Measurements from ENCODE around the gene SDK1.

SDK1 gene

DNA sequence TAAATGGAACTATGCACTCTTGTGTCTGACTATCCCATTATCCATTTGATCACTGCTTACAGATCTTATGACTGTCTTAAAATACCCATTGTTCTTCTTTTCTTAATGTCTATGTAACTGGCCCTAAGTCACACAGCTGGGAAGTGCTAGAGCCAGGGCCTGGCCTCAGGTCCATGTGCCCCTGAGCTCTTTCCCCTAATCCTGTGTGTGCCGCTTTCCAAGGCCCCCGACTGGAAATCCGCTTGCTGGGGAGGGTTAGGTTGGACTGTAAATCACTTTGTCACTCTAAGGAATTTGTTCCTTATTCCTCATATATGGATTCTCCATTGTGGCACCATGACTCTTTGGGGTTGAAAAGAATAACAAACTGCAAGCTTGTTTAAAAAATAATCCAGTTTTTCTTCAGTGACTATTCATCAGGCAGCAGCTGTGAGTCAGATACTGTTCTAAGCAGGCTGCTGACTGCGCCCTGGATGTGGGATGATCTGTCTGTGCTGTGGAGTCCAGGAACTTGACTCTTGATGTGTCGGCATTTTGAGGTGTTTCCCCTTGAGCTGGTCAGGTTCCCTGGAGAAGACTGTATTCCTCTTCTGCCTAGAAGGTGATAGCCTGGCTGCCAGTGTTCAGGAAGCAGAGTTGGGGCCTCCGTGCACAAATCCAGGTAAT, 236.3 kb downstream of the SDK1 start:
- no peak for DNase-seq
- H3K27me3 ChIP-seq (replicated peaks; ENCODE audit: control insufficient read depth, insufficient read depth, low read length, poor library complexity, severe bottlenecking): no peaks in the 10 kb centered on the region
- H3K27ac ChIP-seq (ENCODE audit: insufficient read depth, low read length, poor library complexity, severe bottlenecking): no peak overlapping the region
- no peaks in the 10 kb centered on the region for H3K36me3 ChIP-seq (ENCODE audit: control insufficient read depth, insufficient read depth, low read length)
- H3K4me1 ChIP-seq (ENCODE audit: control insufficient read depth, insufficient read depth, low read length, poor library complexity, severe bottlenecking): no peaks in the 10 kb centered on the region
- H3K9me3 ChIP-seq (ENCODE audit: control insufficient read depth, low read length): no peaks in the 10 kb centered on the region
- H3K4me3 ChIP-seq (ENCODE audit: insufficient read depth, low read depth, low read length, poor library complexity, severe bottlenecking): no peak overlapping the region

DNA sequence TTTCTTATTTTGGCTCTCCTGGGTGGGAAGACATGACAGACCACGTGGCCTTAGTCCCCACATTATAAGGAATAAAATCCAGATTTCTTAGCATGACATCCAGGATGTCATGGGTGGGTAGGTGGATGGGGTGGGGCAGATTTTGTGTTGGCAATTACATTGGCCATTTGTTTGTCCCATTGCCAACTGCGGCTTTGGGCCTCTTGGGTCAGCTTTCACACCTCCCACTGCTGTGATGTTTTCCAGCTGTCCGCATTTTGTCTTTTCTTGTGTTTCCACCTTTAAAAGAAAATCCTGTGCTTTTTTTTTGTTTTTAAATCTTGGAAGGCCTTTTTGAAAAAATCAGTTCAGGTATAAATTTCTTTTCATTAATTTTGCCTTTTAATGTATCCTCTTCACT, 237.0 kb downstream of the SDK1 start:
- Histone ChIP-seq H3K4me1 (ENCODE audit: control insufficient read depth, insufficient read depth, low read length, poor library complexity, severe bottlenecking) (no peaks in the 10 kb centered on the region), H3K9me3 (ENCODE audit: control insufficient read depth, low read length) (no peaks in the 10 kb centered on the region), H3K27ac (ENCODE audit: insufficient read depth, low read length, poor library complexity, severe bottlenecking) (no peak overlapping the region), H3K36me3 (ENCODE audit: control insufficient read depth, insufficient read depth, low read length) (no peaks in the 10 kb centered on the region), H3K4me3 (ENCODE audit: insufficient read depth, low read depth, low read length, poor library complexity, severe bottlenecking) (no peak overlapping the region), H3K27me3 (replicated peaks; ENCODE audit: control insufficient read depth, insufficient read depth, low read length, poor library complexity, severe bottlenecking) (no peaks in the 10 kb centered on the region)
- DNase-seq: no peak

- no peak for DNase-seq
- H3K9me3 ChIP-seq (ENCODE audit: control insufficient read depth, low read length): no peaks in the 10 kb centered on the region
- H3K27me3 ChIP-seq (replicated peaks; ENCODE audit: control insufficient read depth, insufficient read depth, low read length, poor library complexity, severe bottlenecking): no peaks in the 10 kb centered on the region
- no peaks in the 10 kb centered on the region for H3K4me1 ChIP-seq (ENCODE audit: control insufficient read depth, insufficient read depth, low read length, poor library complexity, severe bottlenecking)
- H3K36me3 ChIP-seq (ENCODE audit: control insufficient read depth, insufficient read depth, low read length): no peaks in the 10 kb centered on the region
- no peak overlapping the region for H3K4me3 ChIP-seq (ENCODE audit: insufficient read depth, low read depth, low read length, poor library complexity, severe bottlenecking)
- no peak overlapping the region for H3K27ac ChIP-seq (ENCODE audit: insufficient read depth, low read length, poor library complexity, severe bottlenecking)
These were observed 239.6 kb downstream of the SDK1 start for GRCh38 chr7:3540456-3541220.

DNA sequence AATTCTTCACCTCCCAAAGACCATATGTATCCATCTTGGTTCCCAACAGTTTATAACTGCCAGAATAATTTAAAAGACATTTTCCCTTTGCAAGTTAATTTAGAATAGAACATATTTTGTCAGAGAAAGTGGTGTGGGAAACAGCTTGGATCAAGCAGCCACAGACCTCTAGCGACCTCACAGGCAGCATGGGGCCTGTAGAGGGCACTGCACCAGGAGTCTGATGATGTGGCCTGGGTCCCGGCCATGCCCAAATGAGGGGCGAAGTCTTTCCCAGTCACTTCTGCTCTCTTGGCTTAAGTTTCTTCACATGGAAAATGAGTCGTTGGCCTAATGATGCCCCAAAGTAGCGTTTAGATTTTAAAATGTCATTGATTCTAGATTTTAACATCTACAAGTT, 243.2 kb downstream of the SDK1 start:
- no peaks in the 10 kb centered on the region for H3K4me1 ChIP-seq (ENCODE audit: control insufficient read depth, insufficient read depth, low read length, poor library complexity, severe bottlenecking)
- no peaks in the 10 kb centered on the region for H3K36me3 ChIP-seq (ENCODE audit: control insufficient read depth, insufficient read depth, low read length)
- no peaks in the 10 kb centered on the region for H3K27me3 ChIP-seq (replicated peaks; ENCODE audit: control insufficient read depth, insufficient read depth, low read length, poor library complexity, severe bottlenecking)
- H3K27ac ChIP-seq (ENCODE audit: insufficient read depth, low read length, poor library complexity, severe bottlenecking): no peak overlapping the region
- H3K4me3 ChIP-seq (ENCODE audit: insufficient read depth, low read depth, low read length, poor library complexity, severe bottlenecking): no peak overlapping the region
- H3K9me3 ChIP-seq (ENCODE audit: control insufficient read depth, low read length): no peaks in the 10 kb centered on the region
- DNase-seq: no peak

- DNase-seq: no peak
- Histone ChIP-seq H3K27ac (ENCODE audit: insufficient read depth, low read length, poor library complexity, severe bottlenecking) (no peak overlapping the region), H3K4me3 (ENCODE audit: insufficient read depth, low read depth, low read length, poor library complexity, severe bottlenecking) (no peak overlapping the region), H3K4me1 (ENCODE audit: control insufficient read depth, insufficient read depth, low read length, poor library complexity, severe bottlenecking) (no peaks in the 10 kb centered on the region), H3K36me3 (ENCODE audit: control insufficient read depth, insufficient read depth, low read length) (no peaks in the 10 kb centered on the region), H3K9me3 (ENCODE audit: control insufficient read depth, low read length) (no peaks in the 10 kb centered on the region), H3K27me3 (replicated peaks; ENCODE audit: control insufficient read depth, insufficient read depth, low read length, poor library complexity, severe bottlenecking) (no peaks in the 10 kb centered on the region)
These were observed 247.8 kb downstream of the SDK1 start for GRCh38 chr7:3548815-3549214.

DNA sequence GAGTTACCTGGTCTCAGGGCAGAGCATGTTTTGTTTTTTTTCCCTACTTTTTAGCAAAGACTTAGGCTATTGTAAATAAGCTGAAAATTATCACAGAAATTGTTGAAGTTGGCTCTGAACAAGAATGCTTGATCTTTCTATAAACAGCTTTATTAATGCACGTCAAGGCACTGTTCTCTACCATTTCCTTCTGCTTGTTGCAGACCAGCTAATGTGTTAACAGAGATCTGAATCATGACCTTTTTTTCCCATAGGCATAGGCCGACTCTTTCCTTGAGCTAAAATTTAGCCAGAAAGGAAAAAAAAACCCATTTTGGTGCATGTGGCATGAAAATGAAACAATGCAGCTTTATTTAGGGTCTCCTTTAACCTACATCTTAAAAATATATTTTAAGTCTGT, 248.5 kb downstream of the SDK1 start:
- Histone ChIP-seq H3K27me3 (replicated peaks; ENCODE audit: control insufficient read depth, insufficient read depth, low read length, poor library complexity, severe bottlenecking) (no peaks in the 10 kb centered on the region), H3K27ac (ENCODE audit: insufficient read depth, low read length, poor library complexity, severe bottlenecking) (no peak overlapping the region), H3K4me1 (ENCODE audit: control insufficient read depth, insufficient read depth, low read length, poor library complexity, severe bottlenecking) (no peaks in the 10 kb centered on the region), H3K9me3 (ENCODE audit: control insufficient read depth, low read length) (no peaks in the 10 kb centered on the region), H3K4me3 (ENCODE audit: insufficient read depth, low read depth, low read length, poor library complexity, severe bottlenecking) (no peak overlapping the region), H3K36me3 (ENCODE audit: control insufficient read depth, insufficient read depth, low read length) (no peaks in the 10 kb centered on the region)
- no peak for DNase-seq

DNA sequence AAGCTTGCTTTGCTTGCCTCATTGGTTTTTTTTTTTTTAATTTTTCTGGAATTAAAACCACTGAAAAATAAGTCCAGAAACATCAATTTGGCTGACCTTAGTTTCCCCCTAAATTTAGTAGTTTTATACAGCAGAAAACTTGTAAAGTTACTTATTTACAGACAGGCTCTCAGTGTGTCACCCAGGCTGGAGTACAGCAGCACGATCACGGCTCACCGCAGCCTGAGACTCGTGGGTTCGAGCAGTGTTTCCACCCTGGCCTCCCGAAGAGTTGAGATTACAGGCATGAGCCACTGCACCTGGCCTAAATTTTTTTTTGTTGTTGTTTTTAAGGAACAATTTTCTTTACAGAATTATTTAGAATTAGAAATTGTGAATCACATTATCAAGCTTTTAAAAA, 250.5 kb downstream of the SDK1 start:
- Histone ChIP-seq H3K27me3 (replicated peaks; ENCODE audit: control insufficient read depth, insufficient read depth, low read length, poor library complexity, severe bottlenecking) (no peaks in the 10 kb centered on the region), H3K4me1 (ENCODE audit: control insufficient read depth, insufficient read depth, low read length, poor library complexity, severe bottlenecking) (no peaks in the 10 kb centered on the region), H3K9me3 (ENCODE audit: control insufficient read depth, low read length) (no peaks in the 10 kb centered on the region), H3K4me3 (ENCODE audit: insufficient read depth, low read depth, low read length, poor library complexity, severe bottlenecking) (no peak overlapping the region), H3K27ac (ENCODE audit: insufficient read depth, low read length, poor library complexity, severe bottlenecking) (no peak overlapping the region), H3K36me3 (ENCODE audit: control insufficient read depth, insufficient read depth, low read length) (no peaks in the 10 kb centered on the region)
- no peak for DNase-seq

- DNase-seq: no peak
- no peaks in the 10 kb centered on the region for H3K4me1 ChIP-seq (ENCODE audit: control insufficient read depth, insufficient read depth, low read length, poor library complexity, severe bottlenecking)
These were observed 251.4 kb downstream of the SDK1 start for GRCh38 chr7:3552499-3552898.

DNA sequence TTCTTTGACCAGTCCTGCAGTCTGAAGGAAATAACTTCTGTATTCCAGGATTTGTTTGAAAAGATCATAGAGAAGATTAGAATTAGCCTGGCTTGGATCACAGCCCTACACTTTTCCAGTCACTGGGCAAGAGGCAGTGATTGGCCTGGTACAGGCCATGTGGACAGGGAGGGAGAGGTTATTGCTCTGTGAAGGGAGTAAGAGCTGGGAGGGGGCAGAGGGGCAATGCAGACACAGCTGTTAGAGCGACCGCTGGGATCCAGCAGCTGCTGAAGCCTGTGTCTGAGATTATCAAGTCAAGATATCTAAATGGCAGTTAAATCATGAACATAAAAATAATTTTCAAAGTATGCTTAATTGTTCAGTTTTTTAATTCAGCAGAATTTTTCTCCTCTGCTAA, 257.3 kb downstream of the SDK1 start:
- Histone ChIP-seq H3K27ac (ENCODE audit: insufficient read depth, low read length, poor library complexity, severe bottlenecking) (no peak overlapping the region), H3K4me3 (ENCODE audit: insufficient read depth, low read depth, low read length, poor library complexity, severe bottlenecking) (no peak overlapping the region), H3K36me3 (ENCODE audit: control insufficient read depth, insufficient read depth, low read length) (no peaks in the 10 kb centered on the region), H3K27me3 (replicated peaks; ENCODE audit: control insufficient read depth, insufficient read depth, low read length, poor library complexity, severe bottlenecking) (no peaks in the 10 kb centered on the region), H3K9me3 (ENCODE audit: control insufficient read depth, low read length) (no peaks in the 10 kb centered on the region), H3K4me1 (ENCODE audit: control insufficient read depth, insufficient read depth, low read length, poor library complexity, severe bottlenecking) (no peaks in the 10 kb centered on the region)
- no peak for DNase-seq

More at GRCh38 chr7:3552499-3552898, 251.4 kb downstream of the SDK1 start:
- no peaks in the 10 kb centered on the region for H3K36me3 ChIP-seq (ENCODE audit: control insufficient read depth, insufficient read depth, low read length)
- no peaks in the 10 kb centered on the region for H3K9me3 ChIP-seq (ENCODE audit: control insufficient read depth, low read length)
- H3K27ac ChIP-seq (ENCODE audit: insufficient read depth, low read length, poor library complexity, severe bottlenecking): no peak overlapping the region
- no peaks in the 10 kb centered on the region for H3K27me3 ChIP-seq (replicated peaks; ENCODE audit: control insufficient read depth, insufficient read depth, low read length, poor library complexity, severe bottlenecking)
- H3K4me3 ChIP-seq (ENCODE audit: insufficient read depth, low read depth, low read length, poor library complexity, severe bottlenecking): no peak overlapping the region

- no peak overlapping the region for H3K27ac ChIP-seq (ENCODE audit: insufficient read depth, low read length, poor library complexity, severe bottlenecking)
- H3K4me1 ChIP-seq (ENCODE audit: control insufficient read depth, insufficient read depth, low read length, poor library complexity, severe bottlenecking): no peaks in the 10 kb centered on the region
- H3K9me3 ChIP-seq (ENCODE audit: control insufficient read depth, low read length): no peaks in the 10 kb centered on the region
- no peaks in the 10 kb centered on the region for H3K36me3 ChIP-seq (ENCODE audit: control insufficient read depth, insufficient read depth, low read length)
- H3K27me3 ChIP-seq (replicated peaks; ENCODE audit: control insufficient read depth, insufficient read depth, low read length, poor library complexity, severe bottlenecking): no peaks in the 10 kb centered on the region
- H3K4me3 ChIP-seq (ENCODE audit: insufficient read depth, low read depth, low read length, poor library complexity, severe bottlenecking): no peak overlapping the region
- DNase-seq: no peak
These were observed 258.2 kb downstream of the SDK1 start for GRCh38 chr7:3559278-3559677.

Data from effector memory CD4-positive, alpha-beta T cell (primary cell).